ENCODE data around the gene NR1D1. TPM values are rescaled to one million over a fixed set of nuclear protein-coding genes. Genes with fewer than 3 reads are reported as not detected.

Gene NR1D1
- total and polyA plus RNA-seq, 2 of the 13 experiments (the other 11 are each of a cell fraction or from before 2014, with no cell fraction given): 2.1 to 2.7 TPM

- no peak for TF ChIP-seq NFIB (CRISPR knock-in tag; IDR thresholded peaks at IDR 0.05; ENCODE audit: borderline replicate concordance)
- no peak for TF ChIP-seq ZNF253 (CRISPR knock-in tag; IDR thresholded peaks at IDR 0.05; ENCODE audit: borderline replicate concordance)
- no peak for TF ChIP-seq SNAPC2 (CRISPR knock-in tag; IDR thresholded peaks at IDR 0.05)
- no peak for TF ChIP-seq PRMT3 (CRISPR knock-in tag; IDR thresholded peaks at IDR 0.05; ENCODE audit: borderline replicate concordance, low read depth)
- TF ChIP-seq MXI1 (IDR thresholded peaks at IDR 0.05; ENCODE audit: borderline replicate concordance, low read depth, low read length): no peak
- TF ChIP-seq DDIT3 (CRISPR knock-in tag; IDR thresholded peaks at IDR 0.05): no peak
- TF ChIP-seq NKX3-1 (CRISPR knock-in tag; IDR thresholded peaks at IDR 0.05): no peak
- TF ChIP-seq ZNF282 (IDR thresholded peaks at IDR 0.05; ENCODE audit: partially characterized antibody): no peak
- TF ChIP-seq ZNF496 (CRISPR knock-in tag; IDR thresholded peaks at IDR 0.05; ENCODE audit: insufficient replicate concordance): no peak
- TF ChIP-seq ZNF335 (CRISPR knock-in tag; IDR thresholded peaks at IDR 0.05): 0 out of 2 replicates have a peak, but pooled peaks have one; percentile 12
- TF ChIP-seq TARDBP (CRISPR knock-in tag; IDR thresholded peaks at IDR 0.05): 0 out of 2 replicates have a peak, but pooled peaks have one; percentile 3
- TF ChIP-seq MTERF4 (CRISPR knock-in tag; IDR thresholded peaks at IDR 0.05): peak; percentile 42; the same call in 1 of the 2 replicates
- no peak for TF ChIP-seq PRDM15 (CRISPR knock-in tag; IDR thresholded peaks at IDR 0.05)
- no peak for TF ChIP-seq SSRP1 (CRISPR knock-in tag; IDR thresholded peaks at IDR 0.05)
- no peak for TF ChIP-seq ZNF724P (CRISPR knock-in tag; IDR thresholded peaks at IDR 0.05; ENCODE audit: borderline replicate concordance)
- no peak for TF ChIP-seq GMEB1 (CRISPR knock-in tag; IDR thresholded peaks at IDR 0.05; ENCODE audit: borderline replicate concordance)
- no peak for TF ChIP-seq ZUFSP (CRISPR knock-in tag; IDR thresholded peaks at IDR 0.05; ENCODE audit: borderline replicate concordance)
- no peak for TF ChIP-seq ZNF264 (CRISPR knock-in tag; IDR thresholded peaks at IDR 0.05)
- TF ChIP-seq NFYB (CRISPR knock-in tag; IDR thresholded peaks at IDR 0.05): no peak
- TF ChIP-seq PHF21A (CRISPR knock-in tag; IDR thresholded peaks at IDR 0.05): no peak
- no peak for TF ChIP-seq ATAD3A (CRISPR knock-in tag; IDR thresholded peaks at IDR 0.05)
- no peak for TF ChIP-seq ZNF10 (CRISPR knock-in tag; IDR thresholded peaks at IDR 0.05; ENCODE audit: borderline replicate concordance, low read depth)
Measured at GRCh38 chr17:40071313-40072039, 28.9 kb downstream of the NR1D1 start (continued).
